SH-SY5Y (cell line): ENCODE measurements around the gene UBXN1.

ENCODE experiments used
- GATA2 ChIP-seq: IDR thresholded peaks from 2 replicates; pipeline ENCODE4 v1.6.1; 2011; ENCODE audit warnings: mild to moderate bottlenecking, low read depth, low read length
- GATA3 ChIP-seq: IDR thresholded peaks from 2 replicates; pipeline ENCODE4 v1.6.1; 2011; ENCODE audit warnings: low read depth, mild to moderate bottlenecking, low read length, moderate library complexity

GRCh38 chr11:62721994-62722393 is 43.1 kb upstream of the UBXN1 start:
- TF ChIP-seq GATA2 (no peak), GATA3 (no peak)
